GM18907 (cell line): ENCODE results near the gene ANO8.
"Not testable (repeated sequence)": the region's sequence is repeated elsewhere in the genome, so short reads cannot be mapped to it uniquely, and the experiment has no call there.

ENCODE experiments used
- ATAC-seq: cut with Tn5 transposase; IDR thresholded peaks from one replicate; pipeline ENCODE4 v1.9.1; 2021; ENCODE audit warnings: mild to moderate bottlenecking, moderate library complexity; ENCODE audit not compliant: unreplicated experiment

ANO8 gene

GRCh38 chr19:17292301-17293074 is 42.2 kb downstream of the ANO8 start:
- ATAC-seq: peak; percentile 76

- no peak for ATAC-seq
Measured at GRCh38 chr19:17289489-17289888, 45.2 kb downstream of the ANO8 start.

- ATAC-seq: no peak
Measured at GRCh38 chr19:17286752-17287151, 47.9 kb downstream of the ANO8 start.

GRCh38 chr19:17286263-17286662 is 48.4 kb downstream of the ANO8 start:
- no peak for ATAC-seq

- no peak for ATAC-seq
Measured at GRCh38 chr19:17285415-17286135, 49.1 kb downstream of the ANO8 start.

- no peak for ATAC-seq
Measured at GRCh38 chr19:17283504-17283996, 51.1 kb downstream of the ANO8 start.

GRCh38 chr19:17282488-17283125 is 52.0 kb downstream of the ANO8 start:
- ATAC-seq: peak; percentile 74

- peak; percentile 23 for ATAC-seq
Measured at GRCh38 chr19:17281391-17282304, 53.0 kb downstream of the ANO8 start, which contains the start of gene ANKLE1. ANKLE1 (plus strand) TSS chr19:17281901; CDS start chr19:17281921, 20 bp downstream.

- no peak for ATAC-seq
Measured at GRCh38 chr19:17279436-17279835, 55.2 kb downstream of the ANO8 start.

- no peak for ATAC-seq
Measured at GRCh38 chr19:17275441-17276175, 59.0 kb downstream of the ANO8 start.

GRCh38 chr19:17274892-17275291 is 59.8 kb downstream of the ANO8 start:
- not testable (repeated sequence) for ATAC-seq
